Measurements from ENCODE around the gene DUSP1.
A peak's percentile ranks its signal among the peaks of the same experiment; 100 is the strongest.

DUSP1 gene, protein sequence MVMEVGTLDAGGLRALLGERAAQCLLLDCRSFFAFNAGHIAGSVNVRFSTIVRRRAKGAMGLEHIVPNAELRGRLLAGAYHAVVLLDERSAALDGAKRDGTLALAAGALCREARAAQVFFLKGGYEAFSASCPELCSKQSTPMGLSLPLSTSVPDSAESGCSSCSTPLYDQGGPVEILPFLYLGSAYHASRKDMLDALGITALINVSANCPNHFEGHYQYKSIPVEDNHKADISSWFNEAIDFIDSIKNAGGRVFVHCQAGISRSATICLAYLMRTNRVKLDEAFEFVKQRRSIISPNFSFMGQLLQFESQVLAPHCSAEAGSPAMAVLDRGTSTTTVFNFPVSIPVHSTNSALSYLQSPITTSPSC

DNA sequence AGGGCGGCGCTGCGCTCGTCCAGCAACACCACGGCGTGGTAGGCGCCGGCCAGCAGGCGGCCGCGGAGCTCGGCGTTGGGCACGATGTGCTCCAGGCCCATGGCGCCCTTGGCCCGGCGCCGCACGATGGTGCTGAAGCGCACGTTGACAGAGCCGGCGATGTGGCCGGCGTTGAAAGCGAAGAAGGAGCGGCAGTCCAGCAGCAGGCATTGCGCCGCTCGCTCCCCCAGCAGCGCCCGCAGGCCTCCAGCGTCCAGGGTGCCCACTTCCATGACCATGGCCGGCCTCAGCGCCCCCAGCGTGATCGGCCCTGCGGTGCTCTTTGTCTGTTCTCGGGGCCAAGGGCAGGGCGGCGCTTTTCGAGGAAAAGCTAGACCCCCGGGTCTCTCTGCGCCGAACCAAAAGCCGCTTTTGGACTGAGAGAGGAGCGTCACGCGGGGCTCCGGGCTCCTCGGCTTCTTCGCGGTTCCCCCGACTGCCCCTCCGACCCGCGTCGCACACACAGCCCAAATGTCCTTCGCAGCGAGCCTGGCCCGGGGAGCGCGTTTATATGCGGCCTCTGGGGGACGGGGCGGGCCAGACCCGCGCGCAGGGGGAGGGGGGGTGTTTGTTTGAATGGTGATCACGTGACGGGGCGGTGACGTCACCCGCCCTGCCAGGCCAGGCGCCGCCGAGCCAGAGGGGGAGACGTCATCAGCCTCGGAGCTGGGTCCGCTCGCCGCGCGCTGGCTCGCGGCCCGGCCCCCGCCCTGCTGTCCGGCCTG lies at the start of gene DUSP1:
TSS of gene DUSP1 (minus strand) at position 521 of the 764 bp plus-strand sequence. CDS start at position 278, 243 bp downstream.
- peak; percentile 98 for DNase-seq (ENCODE audit: low spot score)
- TF ChIP-seq, protein P1, sequence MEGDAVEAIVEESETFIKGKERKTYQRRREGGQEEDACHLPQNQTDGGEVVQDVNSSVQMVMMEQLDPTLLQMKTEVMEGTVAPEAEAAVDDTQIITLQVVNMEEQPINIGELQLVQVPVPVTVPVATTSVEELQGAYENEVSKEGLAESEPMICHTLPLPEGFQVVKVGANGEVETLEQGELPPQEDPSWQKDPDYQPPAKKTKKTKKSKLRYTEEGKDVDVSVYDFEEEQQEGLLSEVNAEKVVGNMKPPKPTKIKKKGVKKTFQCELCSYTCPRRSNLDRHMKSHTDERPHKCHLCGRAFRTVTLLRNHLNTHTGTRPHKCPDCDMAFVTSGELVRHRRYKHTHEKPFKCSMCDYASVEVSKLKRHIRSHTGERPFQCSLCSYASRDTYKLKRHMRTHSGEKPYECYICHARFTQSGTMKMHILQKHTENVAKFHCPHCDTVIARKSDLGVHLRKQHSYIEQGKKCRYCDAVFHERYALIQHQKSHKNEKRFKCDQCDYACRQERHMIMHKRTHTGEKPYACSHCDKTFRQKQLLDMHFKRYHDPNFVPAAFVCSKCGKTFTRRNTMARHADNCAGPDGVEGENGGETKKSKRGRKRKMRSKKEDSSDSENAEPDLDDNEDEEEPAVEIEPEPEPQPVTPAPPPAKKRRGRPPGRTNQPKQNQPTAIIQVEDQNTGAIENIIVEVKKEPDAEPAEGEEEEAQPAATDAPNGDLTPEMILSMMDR (IDR thresholded peaks at IDR 0.05; ENCODE audit: borderline replicate concordance, control extremely low read depth, extremely low read depth, insufficient read depth, missing control alignments), result peak; percentile 82
- in situ Hi-C loops (cut with MboI; ENCODE audit: low sequenced_read_pairs, unreplicated experiment), result no loop called here

DNA sequence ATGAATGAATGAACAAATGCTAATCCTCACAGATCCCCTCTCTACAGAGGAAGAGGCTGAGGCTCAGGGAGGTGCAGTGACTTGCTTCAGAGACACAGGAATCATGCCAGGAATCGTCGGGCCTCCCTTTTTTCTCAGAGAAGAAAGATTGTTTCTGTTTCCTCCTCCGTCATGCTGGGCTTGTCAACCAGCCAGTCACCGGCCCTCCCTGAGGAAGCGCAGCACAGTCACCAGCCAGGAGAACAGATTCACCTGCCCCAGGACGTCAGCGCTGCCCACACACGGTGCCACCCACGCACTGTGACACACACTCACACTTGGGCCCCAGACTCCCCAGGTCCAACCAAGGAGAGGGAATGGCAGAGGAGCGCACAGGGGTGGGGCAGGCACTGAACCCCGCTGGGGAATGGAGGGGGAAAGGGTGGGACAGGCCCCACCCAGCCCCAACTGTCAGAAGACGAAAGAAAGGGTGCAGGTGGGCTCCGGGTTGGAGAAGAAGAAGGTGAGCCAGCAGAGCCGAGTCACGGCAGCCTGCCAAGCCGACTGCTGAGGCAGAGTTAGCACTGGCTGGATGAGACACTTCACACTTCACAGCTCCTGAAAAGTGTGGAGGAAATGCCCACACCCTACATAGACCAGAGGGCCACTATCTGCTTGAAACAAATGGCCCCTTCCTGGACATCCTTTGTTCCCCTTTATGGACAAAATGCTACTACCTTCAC lies 49.2 kb upstream of the DUSP1 start:
- in situ Hi-C loops (cut with MboI; ENCODE audit: low sequenced_read_pairs, unreplicated experiment), result no loop called here
- TF ChIP-seq, protein P1 (IDR thresholded peaks at IDR 0.05; ENCODE audit: borderline replicate concordance, control extremely low read depth, extremely low read depth, insufficient read depth, missing control alignments), result no peak
- DNase-seq (ENCODE audit: low spot score), result no peak

DNA sequence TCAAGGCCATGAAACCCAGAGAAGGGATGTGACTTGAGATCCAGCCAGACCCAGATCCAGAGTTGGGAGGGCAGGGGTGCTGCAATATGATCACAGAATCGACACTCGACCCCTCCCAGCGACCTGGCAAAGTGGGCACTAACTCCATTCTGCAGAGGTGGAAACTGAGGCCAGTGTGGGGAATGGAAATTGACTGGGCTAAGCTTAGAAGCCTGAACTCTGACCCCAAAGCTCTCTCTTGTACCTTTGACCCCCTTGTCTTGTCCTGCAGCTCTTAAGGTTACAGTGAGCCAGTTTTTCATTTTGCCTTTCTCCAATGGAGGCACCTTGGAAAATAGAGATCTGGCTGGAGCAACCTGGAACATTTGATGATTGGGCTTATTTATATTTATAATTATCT lies 48.6 kb upstream of the DUSP1 start:
- TF ChIP-seq, protein P1 (IDR thresholded peaks at IDR 0.05; ENCODE audit: borderline replicate concordance, control extremely low read depth, extremely low read depth, insufficient read depth, missing control alignments), result no peak
- in situ Hi-C loops (cut with MboI; ENCODE audit: low sequenced_read_pairs, unreplicated experiment), result no loop called here
- no peak for DNase-seq (ENCODE audit: low spot score)

DNA sequence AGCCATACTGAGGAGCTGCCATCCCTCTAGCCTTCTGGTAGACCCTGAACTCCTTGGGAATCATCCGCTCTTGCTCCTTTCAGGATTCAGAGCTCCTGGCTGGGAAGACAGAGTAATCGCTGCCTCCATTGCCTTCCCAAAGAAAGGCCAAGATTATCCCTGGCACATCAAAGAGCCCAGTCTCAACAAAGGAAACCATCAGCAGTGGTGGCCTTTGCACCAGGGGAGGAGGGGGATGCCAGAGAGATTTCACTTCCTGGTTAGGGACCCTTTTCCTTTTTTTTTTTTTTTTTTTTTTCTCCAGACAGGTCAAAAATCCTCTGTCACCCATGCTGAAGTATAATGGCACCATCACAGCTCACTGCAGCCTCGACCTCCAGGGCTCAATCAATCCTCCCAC lies 47.1 kb upstream of the DUSP1 start:
- DNase-seq (ENCODE audit: low spot score), result no peak
- TF ChIP-seq, protein P1 (IDR thresholded peaks at IDR 0.05; ENCODE audit: borderline replicate concordance, control extremely low read depth, extremely low read depth, insufficient read depth, missing control alignments), result no peak
- in situ Hi-C loops (cut with MboI; ENCODE audit: low sequenced_read_pairs, unreplicated experiment), result no loop called here

DNA sequence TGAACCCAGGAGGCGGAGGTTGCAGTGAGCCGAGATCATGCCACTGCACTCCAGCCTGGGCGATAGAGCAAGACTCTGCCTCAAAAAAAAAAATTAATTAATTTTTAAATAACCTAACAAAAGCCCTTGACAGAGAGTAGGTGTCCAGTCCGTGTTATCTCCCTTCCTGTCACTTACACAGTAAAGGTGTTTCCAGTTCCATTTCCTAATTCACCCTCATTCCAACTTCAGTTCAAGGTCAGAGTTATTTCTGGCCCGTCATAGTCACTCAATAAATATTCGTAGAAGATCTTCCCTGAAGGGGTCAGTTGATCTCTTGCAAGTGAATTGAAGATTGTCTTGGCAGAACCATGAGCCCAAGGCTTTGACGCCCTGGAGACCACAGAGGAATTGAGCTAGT lies 46.7 kb upstream of the DUSP1 start:
- TF ChIP-seq, protein P1 (IDR thresholded peaks at IDR 0.05; ENCODE audit: borderline replicate concordance, control extremely low read depth, extremely low read depth, insufficient read depth, missing control alignments), result no peak
- in situ Hi-C loops (cut with MboI; ENCODE audit: low sequenced_read_pairs, unreplicated experiment), result no loop called here
- no peak for DNase-seq (ENCODE audit: low spot score)

DNA sequence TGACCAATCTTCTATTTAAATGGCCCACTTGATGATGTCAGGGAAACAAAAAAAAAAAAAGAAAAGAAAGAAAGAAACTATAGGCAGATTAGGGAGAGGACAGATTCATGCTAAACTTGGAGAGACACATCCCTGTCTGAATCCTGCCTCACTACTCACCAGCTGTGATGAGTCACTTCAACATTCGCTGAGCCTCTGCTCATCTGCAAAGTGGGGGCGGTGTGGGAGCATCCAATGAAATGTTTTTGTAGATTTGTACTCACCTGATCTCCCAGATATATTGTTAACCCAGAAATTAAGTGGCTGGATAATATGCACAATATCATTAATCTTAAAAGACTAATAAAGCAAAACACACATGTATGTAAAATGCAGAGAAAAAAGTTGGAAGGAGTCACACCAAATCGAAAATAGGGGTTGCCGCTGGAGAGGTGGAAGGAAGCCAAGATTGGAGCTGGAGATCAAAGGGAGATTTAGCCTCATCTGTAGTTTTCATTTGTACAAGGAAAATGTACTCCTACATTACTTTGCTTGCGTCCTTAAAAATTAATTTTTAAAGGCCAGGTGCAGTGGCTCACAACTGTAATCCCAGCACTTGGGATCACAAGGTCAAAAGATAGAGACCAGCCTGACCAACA lies 46.0 kb upstream of the DUSP1 start:
- DNase-seq (ENCODE audit: low spot score), result no peak
- TF ChIP-seq, protein P1 (IDR thresholded peaks at IDR 0.05; ENCODE audit: borderline replicate concordance, control extremely low read depth, extremely low read depth, insufficient read depth, missing control alignments), result no peak
- in situ Hi-C loops (cut with MboI; ENCODE audit: low sequenced_read_pairs, unreplicated experiment), result no loop called here

Measured in GM13976 (cell line).